Measurements from ENCODE around the gene TBX4.

GRCh38 chr17:61422116-61422799 is 30.0 kb upstream of the TBX4 start:
- TF ChIP-seq POLR2A (IDR thresholded peaks at IDR 0.05) (no peak), CTCF (IDR thresholded peaks at IDR 0.05) (no peak)
